Psoas muscle (tissue), 8 donors: ENCODE data around the gene ADCY2. TPM values are rescaled to one million over a fixed set of nuclear protein-coding genes. Genes with fewer than 3 reads are reported as not detected.

Experiments
- ATAC-seq, 4 donors: fragments of 200-7000 bp; cut with Tn5 transposase; one replicate each; pipeline ENCODE4 v1.9.1; 2020; ENCODE audit warnings: moderate library complexity in 3 of 4, mild to moderate bottlenecking in 2 of 4
- DNase-seq, 2 donors: peaks; one replicate each; pipeline ENCODE4 v3.0.0-alpha.2; 2020
- H3K27ac ChIP-seq: fragments of 200-600 bp; one replicate; pipeline ENCODE4 v1.8.0; 2022
- H3K27me3 ChIP-seq, 3 donors: fragments of 200-600 bp in 1 of 3; one replicate each; pipeline versions ENCODE4 v1.6.1 to v1.8.0; 2013 to 2022; ENCODE audit warnings: low read length in 2 of 3, mild to moderate bottlenecking in 2 of 3, moderate library complexity in 1 of 3; ENCODE audit not compliant: insufficient read depth in 3 of 3
- H3K36me3 ChIP-seq, 2 donors: fragments of 200-600 bp in 1 of 2; one replicate each; pipeline versions ENCODE4 v1.6.1 to v1.8.0; 2013 to 2022; ENCODE audit warnings: low read depth in 1 of 2, mild to moderate bottlenecking in 1 of 2, moderate library complexity in 1 of 2; ENCODE audit not compliant: insufficient read depth in 1 of 2
- H3K4me1 ChIP-seq: fragments of 200-600 bp; one replicate; pipeline ENCODE4 v1.8.0; 2022
- H3K4me3 ChIP-seq: fragments of 200-600 bp; one replicate; pipeline ENCODE4 v1.8.0; 2022; ENCODE audit warnings: mild to moderate bottlenecking
- H3K9me3 ChIP-seq: fragments of 200-600 bp; one replicate; pipeline ENCODE4 v1.8.0; 2022
- CTCF ChIP-seq: fragments of 200-600 bp; IDR thresholded peaks from one replicate; pipeline ENCODE4 v1.8.0; 2022; ENCODE audit warnings: antibody characterized with exemption
- WGBS, 3 donors: extraction: QIAGEN DNeasy Blood & Tissue Kit; methylation state at CpG; one replicate each; pipeline versions ENCODE4 v1.1.6 to v1.1.7; 2013; 5-methylcytosine and 5-hydroxymethylcytosine counted together
- intact Hi-C, 2 donors: fragments of 100-400 bp; cut with DNase I; formaldehyde crosslinking; loops; one replicate each; pipeline versions ENCODE4 v1.11.0 to v1.14.2; 2022
- polyA plus RNA-seq, 3 donors: library from polyadenylated mRNA; stranded (reverse); fragments of 200-250 nt; gene quantifications; one replicate each; pipeline ENCODE4 v1.2.3, GENCODE V29; 2013
- total RNA-seq, 4 donors: library from RNA; stranded (reverse); fragmentation: NEBNext Ultra II Directional in 2 of 4; extraction: Animal tissue kit (Norgen Biotek cat#: 25700) in 2 of 4; gene quantifications; one replicate each; pipeline versions ENCODE4 v1.2.1 to v1.2.4, GENCODE V29; 2021 to 2023
- donor health status: healthy with polysubstance abuse.
- donor health status: DM: no; HTN: no; CAD: no; lungs with moderate emphysema.
- donor health status: Bipolar disorder and iron deficiency.
- donor health status: healthy.
- donor health status: DM: yes; HTN: yes; CAD: no.
- donor health status: DM: no; HTN: no; CAD: no.
- donor health status: DM: no; HTN: no; CAD: no.
- donor health status: DM: yes; HTN: yes; CAD: no.

ADCY2 gene
- total and polyA plus RNA-seq, 7 donors: 24.3 to 91.4 (median 55.1) TPM

- Histone ChIP-seq H3K4me1 (peaks cover 55% of the 10 kb centered on the region), H3K27ac (peak overlapping the region; percentile 92), H3K27me3 (no peaks in the 10 kb centered on the region), H3K9me3 (no peaks in the 10 kb centered on the region), H3K4me3 (peak overlapping the region; percentile 44), H3K36me3 (no peaks in the 10 kb centered on the region)
- DNase-seq: no peak
- intact Hi-C loops: loop anchor here in 1 of 2 donors (5.0 kb wide), 1 partner anchor 38 kb away; the partner anchor contains the start of gene ADCY2
- WGBS, 3 donors: 21 to 33% (median 29%) methylated on average over 3 of the region's 3 CpGs
- peak; percentile 40 to 82 (median 57) for ATAC-seq
- no peak for TF ChIP-seq CTCF
Measured at GRCh38 chr5:7435503-7435902, 39.6 kb downstream of the ADCY2 start.

DNA sequence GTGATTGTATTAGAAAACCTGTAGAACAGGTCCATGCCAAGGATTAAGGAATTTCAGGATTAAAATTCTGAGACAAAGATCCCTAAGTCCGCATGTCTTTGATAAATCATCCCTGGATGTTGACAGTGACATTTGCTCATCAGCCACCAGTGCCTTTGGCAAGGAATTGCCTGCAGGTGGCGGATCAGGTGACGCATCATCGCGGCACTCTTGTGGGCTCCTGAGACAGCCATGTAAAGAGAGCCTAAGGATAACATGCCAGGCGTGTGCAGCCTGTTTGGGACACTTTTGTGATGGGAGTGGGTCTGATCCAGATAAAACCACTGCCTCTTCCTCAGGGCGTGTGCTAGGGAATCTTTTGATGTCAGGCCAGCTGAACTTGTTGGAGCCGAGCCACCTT is 40.6 kb downstream of the ADCY2 start:
- intact Hi-C loops: loop anchor here in 1 of 2 donors (5.0 kb wide), 1 partner anchor 39 kb away; the partner anchor contains the start of gene ADCY2
- WGBS, 3 donors: 26 to 38% (median 34%) methylated on average over 8 of the region's 8 CpGs
- H3K27ac ChIP-seq: peak overlapping the region; percentile 92

DNA sequence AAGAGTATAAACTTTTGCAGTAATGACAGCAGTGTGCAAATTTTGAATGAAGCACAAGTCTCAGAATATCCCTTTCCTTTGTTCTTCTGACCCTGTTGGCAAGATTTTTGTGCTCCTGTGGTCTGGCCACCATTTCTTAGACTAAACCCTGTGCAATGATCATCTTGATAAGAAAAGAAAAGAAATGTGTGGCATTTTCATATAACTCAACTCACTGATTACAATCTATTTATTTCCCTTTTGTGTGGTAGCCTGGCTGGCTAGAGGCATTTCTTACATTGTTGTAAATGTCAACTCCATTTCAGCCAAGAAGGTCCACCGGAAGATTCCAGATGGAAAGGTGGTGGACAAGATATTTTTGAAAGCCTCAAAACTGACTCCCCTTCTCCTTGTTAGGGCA is 41.9 kb downstream of the ADCY2 start:
- ATAC-seq (no peak), DNase-seq (no peak)
- no peaks in the 10 kb centered on the region for H3K9me3 ChIP-seq
- no peak overlapping the region for H3K4me3 ChIP-seq
- intact Hi-C loops: loop anchor here in 1 of 2 donors (5.0 kb wide), 1 partner anchor 41 kb away; the partner anchor contains the start of gene ADCY2
- TF ChIP-seq CTCF: no peak
- no peaks in the 10 kb centered on the region for H3K36me3 ChIP-seq
- WGBS, 3 donors: 31 to 56% (median 45%) methylated on average over 1 of the region's 1 CpG
- H3K27me3 ChIP-seq: no peaks in the 10 kb centered on the region
- no peak overlapping the region for H3K27ac ChIP-seq
- peaks cover 38% of the 10 kb centered on the region for H3K4me1 ChIP-seq

More for the DNA sequence above, 40.6 kb downstream of the ADCY2 start:
- DNase-seq: peak; percentile 66 to 87
- TF ChIP-seq CTCF: no peak
- no peaks in the 10 kb centered on the region for H3K27me3 ChIP-seq
- H3K4me3 ChIP-seq: peak overlapping the region; percentile 12
- no peaks in the 10 kb centered on the region for H3K36me3 ChIP-seq
- H3K9me3 ChIP-seq: no peaks in the 10 kb centered on the region
- peak; percentile 89 to 92 (median 90) for ATAC-seq
- H3K4me1 ChIP-seq: peaks cover 47% of the 10 kb centered on the region

- peak; percentile 30 to 58 (median 45) for ATAC-seq
- H3K4me3 ChIP-seq: no peak overlapping the region
- DNase-seq: no peak
- H3K27me3 ChIP-seq: no peaks in the 10 kb centered on the region
- H3K27ac ChIP-seq: peak overlapping the region; percentile 25
- H3K9me3 ChIP-seq: peaks cover 5% of the 10 kb centered on the region
- intact Hi-C loops: no loop called here
- H3K4me1 ChIP-seq: peaks cover 29% of the 10 kb centered on the region
- TF ChIP-seq CTCF: no peak
- H3K36me3 ChIP-seq: no peaks in the 10 kb centered on the region
- 27 to 34% (median 33%) methylated on average over 2 of the region's 2 CpGs for WGBS, 3 donors
Measured at GRCh38 chr5:7445068-7445467, 49.1 kb downstream of the ADCY2 start.

DNA sequence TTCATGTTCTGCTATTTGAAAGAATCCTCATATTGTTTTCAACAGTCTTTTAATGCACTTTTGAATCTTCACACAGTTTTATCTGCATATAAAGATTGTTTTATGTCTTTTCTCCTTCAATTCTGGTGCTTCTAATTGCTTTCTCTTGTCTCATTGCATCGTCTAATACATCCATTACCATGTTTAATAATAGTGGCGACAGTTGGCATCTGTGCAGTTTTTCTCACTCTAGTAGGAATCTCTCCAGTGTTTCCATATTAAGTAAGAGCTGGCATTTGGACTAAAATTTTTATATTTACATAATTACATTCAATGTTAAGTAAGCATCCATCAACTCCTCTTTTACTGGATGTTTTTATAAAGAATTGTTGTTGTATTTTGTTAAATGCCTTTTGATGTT is 49.9 kb downstream of the ADCY2 start:
- no peak for TF ChIP-seq CTCF
- intact Hi-C loops: no loop called here
- Histone ChIP-seq H3K4me1 (peaks cover 29% of the 10 kb centered on the region), H3K4me3 (no peak overlapping the region), H3K9me3 (peaks cover 5% of the 10 kb centered on the region), H3K27me3 (no peaks in the 10 kb centered on the region), H3K27ac (no peak overlapping the region), H3K36me3 (no peaks in the 10 kb centered on the region)
- ATAC-seq (no peak), DNase-seq (no peak)
- WGBS, 3 donors: 46 to 59% (median 47%) methylated on average over 2 of the region's 2 CpGs
